ENCODE measurements around the gene ADAT1. TPM values are rescaled to one million over a fixed set of nuclear protein-coding genes. Genes with fewer than 3 reads are reported as not detected.

Gene ADAT1
- total RNA-seq, 3 donors from 2014 or later, result 30.1 to 74.9 (median 62.3) TPM

DNA sequence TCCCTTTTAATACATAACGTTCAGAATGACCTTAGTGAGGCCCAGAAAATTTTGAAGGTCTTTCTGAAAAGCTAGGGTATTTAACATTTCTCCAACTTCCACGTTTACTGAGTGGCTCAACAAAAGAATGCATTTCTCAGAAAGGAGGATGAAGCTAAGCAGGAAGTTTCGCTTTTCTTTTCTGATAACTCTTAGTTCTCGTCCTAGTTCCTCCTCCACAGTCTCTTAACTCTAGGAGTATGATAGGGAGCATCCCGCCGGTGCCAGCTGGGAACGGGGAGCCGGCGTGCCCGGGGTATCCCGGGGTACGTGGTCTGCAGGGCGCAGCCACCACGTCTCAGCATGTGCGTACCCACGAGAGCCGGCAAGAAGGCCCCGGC, 24.0 kb upstream of the ADAT1 start:
- intact Hi-C loops (cut with DNase I; ENCODE audit: low total_unique reads), result no loop called here
- no peak for TF ChIP-seq POLR2AphosphoS5 (IDR thresholded peaks at IDR 0.05)
- no peak for TF ChIP-seq POLR2A (IDR thresholded peaks at IDR 0.05)
- TF ChIP-seq, protein P1, sequence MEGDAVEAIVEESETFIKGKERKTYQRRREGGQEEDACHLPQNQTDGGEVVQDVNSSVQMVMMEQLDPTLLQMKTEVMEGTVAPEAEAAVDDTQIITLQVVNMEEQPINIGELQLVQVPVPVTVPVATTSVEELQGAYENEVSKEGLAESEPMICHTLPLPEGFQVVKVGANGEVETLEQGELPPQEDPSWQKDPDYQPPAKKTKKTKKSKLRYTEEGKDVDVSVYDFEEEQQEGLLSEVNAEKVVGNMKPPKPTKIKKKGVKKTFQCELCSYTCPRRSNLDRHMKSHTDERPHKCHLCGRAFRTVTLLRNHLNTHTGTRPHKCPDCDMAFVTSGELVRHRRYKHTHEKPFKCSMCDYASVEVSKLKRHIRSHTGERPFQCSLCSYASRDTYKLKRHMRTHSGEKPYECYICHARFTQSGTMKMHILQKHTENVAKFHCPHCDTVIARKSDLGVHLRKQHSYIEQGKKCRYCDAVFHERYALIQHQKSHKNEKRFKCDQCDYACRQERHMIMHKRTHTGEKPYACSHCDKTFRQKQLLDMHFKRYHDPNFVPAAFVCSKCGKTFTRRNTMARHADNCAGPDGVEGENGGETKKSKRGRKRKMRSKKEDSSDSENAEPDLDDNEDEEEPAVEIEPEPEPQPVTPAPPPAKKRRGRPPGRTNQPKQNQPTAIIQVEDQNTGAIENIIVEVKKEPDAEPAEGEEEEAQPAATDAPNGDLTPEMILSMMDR (IDR thresholded peaks at IDR 0.05), result no peak
- peak overlapping the region; percentile 96 to 99 for H3K27ac ChIP-seq
- H3K9me3 ChIP-seq, result no peaks in the 10 kb centered on the region
- H3K4me3 ChIP-seq, result peak overlapping the region; percentile 86 to 100 (median 87)
- H3K4me1 ChIP-seq, result peaks cover 0 to 30% of the 10 kb centered on the region in 2 donors
- H3K27me3 ChIP-seq, result no peaks in the 10 kb centered on the region
- H3K36me3 ChIP-seq, result no peaks in the 10 kb centered on the region
- no peak for DNase-seq (ENCODE audit: low spot score in 2 of 2)

DNA sequence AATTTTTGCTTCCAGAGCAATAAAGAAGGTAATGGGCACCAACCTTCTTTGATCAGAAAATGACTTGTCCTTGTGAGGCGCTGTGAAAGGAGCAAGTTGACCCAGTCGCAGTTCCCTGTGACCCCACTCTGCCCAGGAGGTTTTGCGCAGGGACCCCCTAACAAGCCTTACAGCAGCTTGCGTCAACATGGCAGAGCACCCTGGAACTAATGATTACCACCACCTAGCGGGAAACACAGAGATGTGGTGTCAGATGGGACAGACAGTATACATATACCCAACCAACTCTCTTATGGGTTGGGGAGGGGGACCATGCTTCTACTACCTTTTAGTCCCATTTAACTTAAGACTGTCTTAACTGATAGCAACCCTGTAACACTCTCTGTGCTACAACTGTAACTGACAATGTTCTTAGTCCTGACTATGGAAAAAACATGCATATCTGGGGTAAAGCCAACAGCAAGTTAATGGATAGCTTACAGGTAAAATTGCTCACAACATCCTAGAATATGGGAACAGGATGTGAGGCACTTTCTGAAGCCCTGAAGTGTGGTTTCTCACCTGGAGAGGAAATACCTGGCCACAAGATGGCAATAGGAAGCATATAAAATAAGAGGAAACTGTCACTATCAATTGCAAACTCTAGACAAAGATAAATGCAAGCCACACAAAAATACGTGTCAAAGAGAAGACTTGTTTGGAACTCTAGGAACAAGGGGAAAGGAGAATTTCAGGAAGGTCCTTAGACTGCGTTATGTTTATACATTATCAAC, 21.3 kb upstream of the ADAT1 start:
- Histone ChIP-seq H3K27me3 (no peaks in the 10 kb centered on the region), H3K9me3 (no peaks in the 10 kb centered on the region), H3K36me3 (peaks cover 9% of the 10 kb centered on the region), H3K27ac (no peak overlapping the region), H3K4me3 (no peak overlapping the region), H3K4me1 (peaks cover 0 to 10% of the 10 kb centered on the region in 2 donors)
- intact Hi-C loops (cut with DNase I; ENCODE audit: low total_unique reads), result no loop called here
- no peak for TF ChIP-seq POLR2AphosphoS5 (IDR thresholded peaks at IDR 0.05)
- no peak for DNase-seq (ENCODE audit: low spot score in 2 of 2)

DNA sequence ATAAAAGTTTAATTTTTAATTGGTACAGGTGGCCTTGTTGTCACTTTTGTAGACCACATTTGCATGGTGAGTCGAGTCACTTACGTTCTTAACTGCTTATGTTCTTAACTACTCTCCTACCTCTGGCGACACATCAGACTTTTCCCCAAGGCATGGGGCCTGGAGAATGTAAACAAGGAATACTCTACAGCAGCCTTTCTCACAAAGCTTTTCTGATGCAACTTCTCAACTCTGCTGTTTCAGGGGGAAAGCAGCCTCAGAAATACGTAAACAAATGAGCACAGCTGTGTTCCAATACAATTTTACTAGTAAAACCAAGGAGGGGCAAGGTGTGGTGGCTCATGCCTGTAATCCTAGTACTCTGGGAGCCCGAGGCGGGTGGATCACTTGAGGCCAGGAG, 17.5 kb upstream of the ADAT1 start:
- no peaks in the 10 kb centered on the region for H3K27me3 ChIP-seq
- H3K9me3 ChIP-seq, result no peaks in the 10 kb centered on the region
- no peak for DNase-seq (ENCODE audit: low spot score in 2 of 2)
- H3K27ac ChIP-seq, result no peak overlapping the region
- H3K36me3 ChIP-seq, result peaks cover 9% of the 10 kb centered on the region
- no peaks in the 10 kb centered on the region for H3K4me1 ChIP-seq
- H3K4me3 ChIP-seq, result no peak overlapping the region
- TF ChIP-seq POLR2AphosphoS5 (IDR thresholded peaks at IDR 0.05) (no peak), POLR2A (IDR thresholded peaks at IDR 0.05) (no peak)
- TF ChIP-seq, protein P1 (IDR thresholded peaks at IDR 0.05), result no peak
- intact Hi-C loops (cut with DNase I; ENCODE audit: low total_unique reads), result no loop called here

DNA sequence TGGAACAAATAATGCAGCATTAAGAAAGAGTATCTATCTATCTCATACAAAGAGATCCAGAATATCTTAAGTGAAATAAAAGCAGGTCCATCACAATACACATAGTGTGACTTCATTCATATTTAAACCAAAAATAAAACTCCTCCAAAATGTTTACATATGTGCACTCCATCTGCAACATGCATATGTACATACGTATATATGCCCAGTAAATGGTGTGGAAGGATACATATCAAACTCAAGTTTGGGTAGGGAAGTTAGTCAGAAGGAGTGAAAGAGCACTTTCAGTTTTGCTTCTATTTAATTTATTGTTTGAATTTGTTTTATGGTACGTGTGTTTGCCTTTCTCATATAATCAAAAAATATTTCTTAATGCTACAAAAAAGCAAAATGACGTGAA, 12.0 kb upstream of the ADAT1 start:
- intact Hi-C loops (cut with DNase I; ENCODE audit: low total_unique reads), result no loop called here
- H3K27me3 ChIP-seq, result no peaks in the 10 kb centered on the region
- no peak for TF ChIP-seq POLR2AphosphoS5 (IDR thresholded peaks at IDR 0.05)
- TF ChIP-seq, protein P1 (IDR thresholded peaks at IDR 0.05), result no peak
- no peak for TF ChIP-seq POLR2A (IDR thresholded peaks at IDR 0.05)
- no peaks in the 10 kb centered on the region for H3K9me3 ChIP-seq
- no peaks in the 10 kb centered on the region for H3K4me1 ChIP-seq
- H3K4me3 ChIP-seq, result no peak overlapping the region
- no peak for DNase-seq (ENCODE audit: low spot score in 2 of 2)
- H3K27ac ChIP-seq, result no peak overlapping the region
- H3K36me3 ChIP-seq, result peaks cover 24% of the 10 kb centered on the region

DNA sequence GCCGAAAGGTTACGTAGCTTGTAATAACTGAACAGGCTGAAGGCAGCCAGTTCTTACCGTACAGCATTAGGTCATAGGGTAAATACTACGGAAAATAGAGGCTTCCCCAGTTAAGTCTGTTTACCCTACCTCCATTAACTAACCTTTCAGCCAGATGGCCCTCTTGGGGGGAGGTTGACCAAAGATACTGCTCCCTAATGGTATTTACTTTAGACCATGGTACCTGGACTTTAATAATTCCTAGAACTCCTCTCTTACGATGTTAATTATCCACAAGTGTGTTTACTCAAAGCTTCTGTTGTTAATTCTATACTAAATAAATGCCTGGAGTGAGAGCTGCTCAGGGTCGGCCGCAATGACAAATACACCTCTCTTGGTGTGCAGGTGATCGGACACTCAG, 9.8 kb upstream of the ADAT1 start:
- Histone ChIP-seq H3K36me3 (peaks cover 32% of the 10 kb centered on the region), H3K4me3 (no peak overlapping the region), H3K4me1 (no peaks in the 10 kb centered on the region), H3K27me3 (no peaks in the 10 kb centered on the region), H3K27ac (no peak overlapping the region), H3K9me3 (no peaks in the 10 kb centered on the region)
- TF ChIP-seq, protein P1 (IDR thresholded peaks at IDR 0.05), result no peak
- TF ChIP-seq POLR2A (IDR thresholded peaks at IDR 0.05) (no peak), POLR2AphosphoS5 (IDR thresholded peaks at IDR 0.05) (no peak)
- intact Hi-C loops (cut with DNase I; ENCODE audit: low total_unique reads), result no loop called here
- DNase-seq (ENCODE audit: low spot score in 2 of 2), result no peak

Data from breast epithelium (tissue), 4 donors.